HepG2 (cell line): ENCODE results near the gene NOS1AP. TPM values are rescaled to one million over a fixed set of nuclear protein-coding genes. Genes with fewer than 3 reads are reported as not detected.

Experiments used
- FOXP4 ChIP-seq: sonication (generic); formaldehyde crosslinking; IDR thresholded peaks from 2 replicates; pipeline ENCODE4 v1.4.0; 2020; ENCODE audit warnings: missing genetic modification reagents
- PHB2 ChIP-seq: fragments of 450-650 bp; IDR thresholded peaks from 2 replicates; pipeline ENCODE4 v1.6.1; 2018; ENCODE audit not compliant: partially characterized antibody
- ZNF841 ChIP-seq: sonication (generic); formaldehyde crosslinking; IDR thresholded peaks from 2 replicates; pipeline ENCODE4 v1.8.1; 2023; ENCODE audit warnings: missing genetic modification reagents, borderline replicate concordance
- ZSCAN9 ChIP-seq: IDR thresholded peaks from 2 replicates; pipeline ENCODE4 v1.6.1; 2016; ENCODE audit warnings: borderline replicate concordance
- polyA plus RNA-seq, 8 experiments: library from polyadenylated mRNA; depleted of rRNA in 3 of 8; stranded (reverse) in 7 of 8; unstranded in 1 of 8; fragments of >200 nt; fragmentation: Illumina TruSeq in 4 of 8; extraction: Trizol in 4 of 8; gene quantifications; 2 replicates each; pipeline versions ENCODE4 v1.2.1 to v1.2.3, GENCODE V29; 2011 to 2016; ENCODE audit warnings: low read depth in 4 of 8, missing spikeins in 1 of 8, mixed read lengths in 1 of 8; ENCODE audit not compliant: insufficient read depth in 1 of 8
- total RNA-seq, 5 experiments: library from RNA; depleted of rRNA; stranded (reverse); fragments of >200 nt; fragmentation: Illumina TruSeq; extraction: Trizol; gene quantifications; 2 replicates each; pipeline ENCODE4 v1.2.3, GENCODE V29; 2016; ENCODE audit warnings: low read depth in 1 of 5
- TF ChIP-seq, protein P1 (sequence below), 2 experiments: sonication (generic) in 1 of 2; formaldehyde crosslinking in 1 of 2; IDR thresholded peaks; 2 replicates each; pipeline versions ENCODE4 v1.5.1 to v1.6.1; 2011 to 2020; ENCODE audit warnings: borderline replicate concordance in 1 of 2, low read depth in 1 of 2, low read length in 1 of 2, mild to moderate bottlenecking in 1 of 2, missing genetic modification reagents in 1 of 2, moderate library complexity in 1 of 2
- TF ChIP-seq, protein P2 (sequence below): sonication (generic); formaldehyde crosslinking; IDR thresholded peaks from 2 replicates; pipeline ENCODE4; 2020; ENCODE audit warnings: missing genetic modification reagents, mild to moderate bottlenecking, borderline replicate concordance

Gene NOS1AP
- total and polyA plus RNA-seq, 2 of the 13 experiments (the other 11 are each of a cell fraction or from before 2014, with no cell fraction given), result 2.0 to 3.3 TPM

- TF ChIP-seq, protein P1, sequence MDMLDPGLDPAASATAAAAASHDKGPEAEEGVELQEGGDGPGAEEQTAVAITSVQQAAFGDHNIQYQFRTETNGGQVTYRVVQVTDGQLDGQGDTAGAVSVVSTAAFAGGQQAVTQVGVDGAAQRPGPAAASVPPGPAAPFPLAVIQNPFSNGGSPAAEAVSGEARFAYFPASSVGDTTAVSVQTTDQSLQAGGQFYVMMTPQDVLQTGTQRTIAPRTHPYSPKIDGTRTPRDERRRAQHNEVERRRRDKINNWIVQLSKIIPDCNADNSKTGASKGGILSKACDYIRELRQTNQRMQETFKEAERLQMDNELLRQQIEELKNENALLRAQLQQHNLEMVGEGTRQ (IDR thresholded peaks at IDR 0.05; ENCODE audit: low read depth, low read length), result no peak
- TF ChIP-seq, protein P1 (CRISPR knock-in tag; IDR thresholded peaks at IDR 0.05; ENCODE audit: borderline replicate concordance), result no peak
- TF ChIP-seq ZSCAN9 (CRISPR knock-in tag) (no peak), FOXP4 (CRISPR knock-in tag) (no peak), ZNF841 (CRISPR knock-in tag) (peak; percentile 6; the same call in 1 of the 2 replicates), PHB2 (no peak)
- TF ChIP-seq, protein P2, sequence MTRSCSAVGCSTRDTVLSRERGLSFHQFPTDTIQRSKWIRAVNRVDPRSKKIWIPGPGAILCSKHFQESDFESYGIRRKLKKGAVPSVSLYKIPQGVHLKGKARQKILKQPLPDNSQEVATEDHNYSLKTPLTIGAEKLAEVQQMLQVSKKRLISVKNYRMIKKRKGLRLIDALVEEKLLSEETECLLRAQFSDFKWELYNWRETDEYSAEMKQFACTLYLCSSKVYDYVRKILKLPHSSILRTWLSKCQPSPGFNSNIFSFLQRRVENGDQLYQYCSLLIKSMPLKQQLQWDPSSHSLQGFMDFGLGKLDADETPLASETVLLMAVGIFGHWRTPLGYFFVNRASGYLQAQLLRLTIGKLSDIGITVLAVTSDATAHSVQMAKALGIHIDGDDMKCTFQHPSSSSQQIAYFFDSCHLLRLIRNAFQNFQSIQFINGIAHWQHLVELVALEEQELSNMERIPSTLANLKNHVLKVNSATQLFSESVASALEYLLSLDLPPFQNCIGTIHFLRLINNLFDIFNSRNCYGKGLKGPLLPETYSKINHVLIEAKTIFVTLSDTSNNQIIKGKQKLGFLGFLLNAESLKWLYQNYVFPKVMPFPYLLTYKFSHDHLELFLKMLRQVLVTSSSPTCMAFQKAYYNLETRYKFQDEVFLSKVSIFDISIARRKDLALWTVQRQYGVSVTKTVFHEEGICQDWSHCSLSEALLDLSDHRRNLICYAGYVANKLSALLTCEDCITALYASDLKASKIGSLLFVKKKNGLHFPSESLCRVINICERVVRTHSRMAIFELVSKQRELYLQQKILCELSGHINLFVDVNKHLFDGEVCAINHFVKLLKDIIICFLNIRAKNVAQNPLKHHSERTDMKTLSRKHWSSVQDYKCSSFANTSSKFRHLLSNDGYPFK, result no peak
Measured at GRCh38 chr1:162070094-162070748, 730 bp downstream of the NOS1AP start (continued).
